ENCODE results near the gene C19orf12.
A peak's percentile ranks its signal among the peaks of the same experiment; 100 is the strongest.

The C19orf12 gene

GRCh38 chr19:29667387-29667783 lies 47.7 kb downstream of the C19orf12 start:
- no peak for TF ChIP-seq CTCF (IDR thresholded peaks at IDR 0.05; ENCODE audit: low read depth, low read length, missing control alignments)
- peak overlapping the region; percentile 63; the same call in 1 of the 2 replicates for H3K4me3 ChIP-seq (replicated peaks; ENCODE audit: low read depth, low read length)
- no peak for DNase-seq (ENCODE audit: extremely low read depth, low read depth)

- no peak for DNase-seq (ENCODE audit: extremely low read depth, low read depth)
- TF ChIP-seq CTCF (IDR thresholded peaks at IDR 0.05; ENCODE audit: low read depth, low read length, missing control alignments), result no peak
- peak overlapping the region; percentile 63 for H3K4me3 ChIP-seq (replicated peaks; ENCODE audit: low read depth, low read length)
These were observed 48.3 kb downstream of the C19orf12 start for GRCh38 chr19:29666578-29667386.

- DNase-seq (ENCODE audit: extremely low read depth, low read depth), result no peak
- peak overlapping the region; percentile 63 for H3K4me3 ChIP-seq (replicated peaks; ENCODE audit: low read depth, low read length)
- no peak for TF ChIP-seq CTCF (IDR thresholded peaks at IDR 0.05; ENCODE audit: low read depth, low read length, missing control alignments)
These were observed 49.1 kb downstream of the C19orf12 start for GRCh38 chr19:29665826-29666577.

- no peak for DNase-seq (ENCODE audit: extremely low read depth, low read depth)
- no peak for TF ChIP-seq CTCF (IDR thresholded peaks at IDR 0.05; ENCODE audit: low read depth, low read length, missing control alignments)
These were observed 49.7 kb downstream of the C19orf12 start, which contains the start of gene PLEKHF1 for GRCh38 chr19:29665215-29665825. Gene PLEKHF1 (plus strand): TSS chr19:29665461. CDS start chr19:29673840, 8,379 bp downstream.

GRCh38 chr19:29664753-29665214 lies 50.3 kb downstream of the C19orf12 start:
- peak overlapping the region; percentile 63 for H3K4me3 ChIP-seq (replicated peaks; ENCODE audit: low read depth, low read length)
- no peak for DNase-seq (ENCODE audit: extremely low read depth, low read depth)
- no peak for TF ChIP-seq CTCF (IDR thresholded peaks at IDR 0.05; ENCODE audit: low read depth, low read length, missing control alignments)

More at GRCh38 chr19:29665215-29665825, 49.7 kb downstream of the C19orf12 start, which contains the start of gene PLEKHF1:
- peak within 1 kb of the TSS; percentile 63 for H3K4me3 ChIP-seq (replicated peaks; ENCODE audit: low read depth, low read length)

- H3K4me3 ChIP-seq (replicated peaks; ENCODE audit: low read depth, low read length), result no peak overlapping the region
- no peak for DNase-seq (ENCODE audit: extremely low read depth, low read depth)
- no peak for TF ChIP-seq CTCF (IDR thresholded peaks at IDR 0.05; ENCODE audit: low read depth, low read length, missing control alignments)
These were observed 51.0 kb downstream of the C19orf12 start for GRCh38 chr19:29663861-29664752.

Measured in HFF-Myc (cell line).